ENCODE measurements around the gene HSPBP1.

Gene HSPBP1, protein sequence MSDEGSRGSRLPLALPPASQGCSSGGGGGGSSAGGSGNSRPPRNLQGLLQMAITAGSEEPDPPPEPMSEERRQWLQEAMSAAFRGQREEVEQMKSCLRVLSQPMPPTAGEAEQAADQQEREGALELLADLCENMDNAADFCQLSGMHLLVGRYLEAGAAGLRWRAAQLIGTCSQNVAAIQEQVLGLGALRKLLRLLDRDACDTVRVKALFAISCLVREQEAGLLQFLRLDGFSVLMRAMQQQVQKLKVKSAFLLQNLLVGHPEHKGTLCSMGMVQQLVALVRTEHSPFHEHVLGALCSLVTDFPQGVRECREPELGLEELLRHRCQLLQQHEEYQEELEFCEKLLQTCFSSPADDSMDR

DNA sequence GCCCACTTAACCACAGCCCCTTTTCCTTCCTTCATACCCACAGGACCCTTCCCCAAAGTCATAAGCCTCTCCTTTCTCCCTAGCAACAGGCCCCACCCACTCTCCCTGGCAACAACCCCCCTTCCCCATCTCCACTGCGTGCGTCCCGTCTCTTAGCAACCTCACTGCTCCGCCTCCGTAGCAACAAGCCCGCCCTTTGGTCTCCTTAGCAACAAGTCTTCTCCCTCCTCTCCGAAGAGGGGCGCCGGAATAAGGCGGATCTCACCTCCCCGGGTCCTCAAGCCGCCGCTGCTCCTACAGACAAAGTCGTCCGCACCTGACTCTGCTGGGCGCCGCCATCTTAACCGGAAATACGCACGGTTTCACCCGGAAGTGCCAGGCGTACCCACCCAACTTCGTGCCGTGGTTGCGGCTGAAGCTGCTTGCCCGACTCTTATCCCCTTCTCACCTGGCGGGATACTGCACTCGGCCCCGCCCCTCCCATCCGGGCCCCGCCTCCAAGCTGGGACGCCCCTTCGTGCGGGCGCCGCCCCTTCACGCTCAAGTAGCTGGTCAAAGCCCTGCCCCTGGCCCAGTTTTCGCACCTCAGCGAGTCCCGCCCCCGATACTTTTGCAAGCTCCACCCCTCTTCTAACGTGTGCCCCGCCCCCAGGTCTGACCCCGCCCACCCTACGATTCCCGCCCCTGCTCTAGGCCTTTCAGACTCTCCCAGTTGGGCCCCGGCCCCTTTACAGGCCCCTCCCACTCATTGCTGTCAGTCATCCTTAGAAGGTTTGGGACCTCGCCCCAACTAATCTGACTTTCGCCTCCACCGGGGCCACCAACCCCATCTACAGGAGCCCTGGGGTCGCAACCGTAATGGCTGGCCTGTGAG, at the start of gene HSPBP1:
Gene HSPBP1, minus strand, starts transcription at position 341 of the 874 bp plus-strand sequence. CDS start 502 bp downstream, outside the sequence.
- DNase-seq (ENCODE audit: low spot score): peak; percentile 97

DNA sequence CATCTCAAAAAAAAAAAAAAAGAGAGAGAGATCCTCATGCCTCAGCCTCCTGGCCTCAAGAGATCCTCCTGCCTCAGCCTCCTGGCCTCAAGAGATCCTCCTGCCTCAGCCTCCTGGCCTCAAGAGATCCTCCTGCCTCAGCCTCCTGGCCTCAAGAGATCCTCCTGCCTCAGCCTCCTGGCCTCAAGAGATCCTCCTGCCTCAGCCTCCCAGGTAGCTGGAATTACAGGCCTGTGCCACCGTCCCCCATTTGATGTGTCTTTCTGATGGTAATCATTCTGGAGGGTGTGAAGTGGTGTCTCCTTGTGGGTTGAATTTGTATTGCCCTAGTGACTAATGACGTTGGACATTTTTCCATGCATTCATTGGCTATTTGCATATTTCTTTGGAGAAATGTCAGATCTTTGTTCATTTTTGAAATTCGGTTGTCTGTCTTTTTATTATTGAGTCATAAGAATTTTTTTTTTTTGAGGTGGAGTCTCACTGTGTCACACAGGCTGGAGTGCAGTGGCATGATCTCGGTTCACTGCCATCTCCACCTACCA, 48.9 kb upstream of the HSPBP1 start:
- DNase-seq (ENCODE audit: low spot score): peak; percentile 60

DNA sequence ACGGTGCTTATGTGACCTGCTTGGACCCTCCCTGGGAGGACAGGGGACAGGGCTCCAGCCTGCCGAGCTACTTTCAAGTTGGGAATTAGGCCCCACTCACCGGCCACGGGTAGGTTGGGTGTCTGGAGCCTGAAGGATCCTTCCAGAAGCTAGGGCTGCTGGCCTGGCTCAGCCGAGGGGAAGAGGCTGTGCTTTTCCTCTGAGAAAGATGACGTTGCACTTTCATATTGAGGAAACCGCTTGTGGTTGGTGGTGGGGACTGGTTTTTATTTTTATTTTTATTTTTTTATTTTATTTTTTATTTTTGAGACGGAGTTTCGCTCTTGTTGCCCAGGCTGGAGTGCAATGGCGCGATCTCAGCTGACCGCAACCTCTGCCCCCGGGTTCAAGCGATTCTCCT, 45.3 kb upstream of the HSPBP1 start, which contains the start of gene TMEM150B:
Gene TMEM150B, minus strand, starts transcription at position 170 of the 400 bp plus-strand sequence. CDS start 4,305 bp downstream, outside the sequence.
- no peak for DNase-seq (ENCODE audit: low spot score)

DNA sequence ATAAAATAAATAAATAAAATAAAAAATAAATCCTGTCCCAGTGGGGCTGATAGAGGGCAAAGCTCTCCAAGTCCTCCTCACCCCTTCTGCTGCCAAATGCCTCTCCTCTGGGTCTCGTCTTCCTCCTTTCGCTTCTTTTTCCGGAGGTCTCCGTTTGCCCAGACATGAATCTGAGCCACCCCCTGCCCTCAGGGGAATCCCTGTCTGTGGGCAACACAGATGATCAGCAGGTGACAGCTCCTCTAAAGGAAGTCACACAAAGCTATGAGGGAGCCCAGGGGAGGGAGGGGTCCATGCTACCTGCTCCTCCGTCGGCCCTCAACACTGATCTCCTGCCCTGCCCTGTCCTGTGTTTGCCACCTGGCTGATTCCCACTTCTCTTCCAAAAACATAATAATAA, 44.8 kb upstream of the HSPBP1 start:
- no peak for DNase-seq (ENCODE audit: low spot score)

DNA sequence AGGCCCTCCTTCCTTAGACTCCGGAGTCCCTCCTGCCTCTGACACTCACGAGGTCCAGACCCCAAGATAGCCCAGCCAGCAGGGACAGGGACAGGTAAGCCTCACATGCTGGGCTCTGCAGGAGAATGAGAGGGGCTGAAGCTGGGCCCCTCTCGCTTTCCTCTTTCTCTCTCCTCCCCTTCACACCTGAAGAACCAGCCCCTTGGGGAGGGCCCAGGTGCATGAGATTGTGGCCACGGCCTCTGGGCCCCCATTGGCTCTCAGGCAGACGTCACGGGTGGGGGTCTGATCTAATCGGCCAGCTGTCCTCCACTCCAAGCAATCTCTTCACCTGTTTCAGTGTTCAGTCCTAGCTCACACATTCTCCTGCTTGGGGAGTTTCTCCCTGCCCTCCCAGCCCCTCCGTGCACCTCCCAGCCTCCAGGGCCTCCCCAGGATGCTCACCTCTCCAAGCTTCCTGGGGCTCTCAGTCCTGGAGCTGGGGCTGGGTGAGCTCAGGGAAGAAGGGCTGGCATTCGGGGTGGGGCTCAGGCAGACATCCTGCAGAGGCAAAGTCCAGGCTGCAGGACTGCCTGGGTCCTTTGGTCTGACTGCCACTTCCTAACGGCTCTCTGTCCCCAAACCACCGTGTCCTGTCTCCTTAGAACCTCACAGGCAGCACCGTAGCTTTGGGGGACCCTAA, 42.4 kb upstream of the HSPBP1 start:
- no peak for DNase-seq (ENCODE audit: low spot score)

DNA sequence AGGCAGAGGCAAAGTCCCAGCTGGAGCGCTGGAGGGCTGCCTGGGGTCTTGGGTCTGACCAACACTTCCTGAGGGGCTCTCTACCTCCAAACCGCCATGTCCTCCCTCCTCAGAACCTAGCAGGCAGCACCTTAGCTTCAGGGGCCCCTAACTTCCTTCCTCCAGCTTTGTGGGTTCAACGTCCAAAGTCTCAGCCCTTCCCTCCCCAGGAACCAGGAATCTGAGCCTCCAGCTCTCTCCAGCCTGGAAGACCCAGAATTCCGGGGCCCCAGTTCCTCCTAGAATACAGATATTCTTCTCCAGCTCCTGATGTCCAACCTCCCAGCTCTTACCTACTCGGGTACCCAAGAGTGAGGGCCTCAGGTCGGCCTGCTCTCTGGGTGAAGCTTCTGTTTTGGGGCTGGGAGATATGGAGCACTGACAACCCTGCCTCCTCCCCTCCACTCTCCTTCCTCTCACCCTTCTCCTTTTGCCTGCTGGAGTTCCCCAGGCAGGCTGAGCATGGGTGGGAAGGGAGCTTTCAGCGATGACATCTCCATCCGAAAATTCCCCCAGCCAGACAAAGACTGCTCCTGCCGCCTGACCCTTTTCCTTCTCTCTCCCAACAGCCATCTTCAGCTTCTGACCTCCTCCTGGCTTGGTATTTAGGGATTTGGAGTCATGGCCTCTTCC, 41.7 kb upstream of the HSPBP1 start:
- DNase-seq (ENCODE audit: low spot score): no peak

DNA sequence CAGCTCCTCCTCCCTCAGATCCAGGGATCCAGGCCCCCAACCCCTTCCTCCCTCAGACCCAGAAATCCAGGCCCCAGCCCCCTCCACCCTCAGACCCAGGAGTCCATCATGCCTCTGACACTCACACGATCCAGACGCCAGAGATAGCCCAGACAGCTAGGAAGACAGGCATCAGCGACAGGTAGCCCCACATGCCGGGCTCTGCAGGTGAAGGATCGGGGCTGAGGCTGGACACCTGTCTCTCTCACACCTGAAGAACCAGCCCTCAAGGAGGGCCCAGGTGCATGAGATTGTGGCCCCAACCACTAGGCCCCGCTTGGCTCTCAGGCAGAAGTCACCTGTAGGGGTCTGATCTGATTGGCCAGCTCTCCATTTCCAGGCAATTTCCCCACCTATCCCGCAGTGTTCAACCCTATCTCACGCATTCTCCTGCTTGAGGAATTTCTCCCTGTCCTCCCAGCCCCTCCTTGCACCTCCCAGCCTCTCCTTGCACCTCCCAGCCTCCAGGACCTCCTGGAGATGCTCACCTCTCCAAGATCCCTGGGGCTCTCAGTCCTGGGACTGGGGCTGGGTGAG, 41.0 kb upstream of the HSPBP1 start:
- DNase-seq (ENCODE audit: low spot score): no peak

DNA sequence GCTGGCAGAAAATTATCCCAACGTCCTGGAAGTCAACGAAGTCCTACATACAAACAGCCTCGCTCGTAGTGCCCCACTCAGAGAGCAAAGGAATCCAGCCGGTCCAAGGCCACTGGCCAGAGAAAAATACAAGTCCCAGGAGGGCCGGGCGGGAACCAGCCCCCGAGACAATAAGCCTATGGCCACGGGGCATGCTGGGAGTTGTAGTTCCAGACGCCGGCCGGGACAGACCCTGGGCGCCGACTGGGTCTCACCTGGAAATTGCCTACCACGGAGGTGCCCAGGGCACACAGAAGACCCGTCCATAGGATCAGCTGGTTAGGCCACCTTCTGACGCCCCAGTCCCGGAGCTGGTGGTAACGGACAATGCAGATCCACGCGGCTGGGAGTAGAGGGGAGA, 39.9 kb upstream of the HSPBP1 start:
- peak; percentile 56 for DNase-seq (ENCODE audit: low spot score)

DNA sequence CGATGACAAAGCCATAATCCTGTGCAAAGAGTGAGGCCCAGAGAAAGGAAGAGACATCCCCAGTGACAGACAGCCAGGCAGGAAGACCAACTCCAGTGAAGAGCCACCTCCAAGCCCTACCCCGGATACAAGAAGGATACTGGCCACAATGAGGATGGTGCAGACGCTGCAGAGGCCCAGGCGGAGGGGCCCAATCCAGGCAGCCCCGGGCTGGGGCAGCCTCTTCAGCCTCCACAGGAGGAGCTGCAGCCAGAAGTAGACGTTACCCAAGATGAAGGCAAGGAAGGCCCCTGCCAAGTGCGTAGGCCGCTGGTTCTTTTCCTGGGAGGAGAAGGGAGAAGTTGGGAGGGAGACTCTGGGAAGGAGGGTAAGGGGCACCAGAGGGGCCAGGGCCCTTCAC, 36.7 kb upstream of the HSPBP1 start:
- DNase-seq (ENCODE audit: low spot score): no peak

DNA sequence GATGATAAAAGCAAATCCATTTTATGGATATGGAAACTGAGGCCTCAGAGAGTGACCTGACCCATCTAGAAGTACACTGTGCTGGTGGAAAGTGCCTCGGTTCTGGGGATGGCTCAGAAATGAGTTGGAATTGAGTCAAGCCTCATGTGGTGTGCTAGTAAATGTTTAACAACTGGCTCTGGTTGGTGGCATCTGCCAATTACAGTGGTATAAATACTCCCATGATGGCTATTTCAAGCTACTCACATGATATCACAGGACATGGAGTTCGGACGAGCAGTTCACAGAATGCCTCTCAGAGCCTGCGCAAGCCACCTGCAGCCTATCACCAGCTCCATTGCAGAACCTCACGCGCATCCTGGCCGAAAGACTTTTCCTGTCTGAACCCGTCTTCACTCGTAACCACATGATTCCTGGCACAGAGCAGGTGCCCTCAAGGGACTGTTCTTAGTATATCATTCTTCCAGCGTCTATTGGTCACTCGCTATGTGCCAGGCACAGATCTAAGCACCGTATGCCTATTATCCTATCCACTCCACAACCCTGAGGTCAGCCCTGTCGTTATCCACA, 36.1 kb upstream of the HSPBP1 start:
- no peak for DNase-seq (ENCODE audit: low spot score)

DNA sequence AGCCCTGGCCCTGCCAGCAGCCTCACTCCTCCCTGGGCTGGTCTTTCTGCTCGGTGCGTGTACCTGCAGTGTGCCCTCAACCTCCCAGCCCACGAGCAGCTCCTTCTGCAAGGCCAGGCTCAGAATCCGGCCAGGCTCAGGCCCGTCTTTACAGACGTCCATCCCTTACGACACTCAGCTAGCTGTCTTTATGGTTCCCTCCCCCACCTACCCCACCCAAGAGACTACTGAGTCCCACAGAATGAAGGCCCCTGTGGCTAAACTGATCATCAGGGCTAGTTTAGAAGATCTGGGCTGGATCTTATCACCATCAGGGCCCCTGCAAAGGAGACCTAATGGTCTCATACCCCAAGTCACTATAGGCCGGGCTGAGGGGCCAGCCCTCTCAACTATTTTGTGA, 34.5 kb upstream of the HSPBP1 start:
- DNase-seq (ENCODE audit: low spot score): no peak

DNA sequence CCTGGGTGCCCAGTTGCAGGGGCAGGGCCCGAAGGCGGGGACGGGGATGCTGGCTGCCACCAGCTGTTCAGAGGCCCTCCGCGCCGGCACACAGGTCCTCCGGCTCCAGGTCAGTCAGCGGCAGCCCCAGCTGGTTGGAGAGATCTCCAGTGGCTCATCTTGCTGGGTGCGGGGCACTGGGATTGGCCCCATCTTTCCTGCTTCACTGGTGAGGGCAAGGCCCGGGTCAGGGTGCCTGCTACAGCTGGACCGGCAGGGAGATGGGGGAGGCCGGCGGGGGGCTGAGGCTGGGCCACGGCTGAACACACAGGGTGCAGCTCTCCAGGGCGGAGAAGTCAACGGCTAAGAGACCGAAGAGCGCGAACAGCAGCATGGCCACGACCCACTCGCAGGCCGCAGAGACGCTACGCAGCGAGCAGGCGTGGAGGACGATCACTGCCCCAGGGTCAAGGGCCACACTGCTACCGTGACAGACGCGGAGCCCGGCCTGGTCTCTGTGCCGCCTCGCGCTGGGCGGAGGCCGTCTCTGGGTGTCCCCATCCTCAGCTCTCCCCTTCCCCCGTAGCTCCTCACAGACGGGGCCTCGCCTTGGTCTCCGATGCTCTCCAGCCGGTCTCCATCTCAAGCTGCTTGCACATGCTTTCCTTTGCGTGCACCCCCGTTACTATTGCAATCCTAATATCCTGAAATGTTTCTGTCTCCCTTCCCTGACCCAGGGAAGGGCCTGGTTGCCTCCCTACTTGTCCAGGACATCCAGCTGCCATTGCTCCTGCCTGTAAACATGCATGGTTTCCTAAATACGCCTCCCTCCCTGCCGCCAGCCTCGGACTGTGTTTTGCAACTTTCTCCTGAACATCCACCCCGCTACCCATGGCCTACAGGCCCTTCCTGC, 33.0 kb upstream of the HSPBP1 start:
- DNase-seq (ENCODE audit: low spot score): no peak

DNA sequence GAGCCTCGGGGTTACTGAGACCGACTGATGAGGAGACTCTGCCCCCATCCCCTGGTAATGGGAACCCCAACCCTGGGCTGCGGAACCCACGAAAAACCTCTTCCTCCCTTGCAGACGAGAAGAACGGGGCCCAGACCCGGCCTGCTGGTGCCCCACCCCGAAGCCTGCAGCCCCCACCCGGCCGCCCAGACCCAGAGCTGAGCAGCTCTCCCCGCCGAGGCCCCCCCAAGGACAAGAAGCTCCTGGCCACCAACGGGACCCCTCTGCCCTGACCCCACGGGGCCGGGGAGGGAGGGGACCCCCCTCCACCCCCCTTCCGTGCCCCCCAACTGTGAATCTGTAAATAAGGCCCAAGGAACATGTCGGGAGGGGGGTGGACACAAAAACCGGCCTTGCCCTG, 31.9 kb upstream of the HSPBP1 start:
- no peak for DNase-seq (ENCODE audit: low spot score)

DNA sequence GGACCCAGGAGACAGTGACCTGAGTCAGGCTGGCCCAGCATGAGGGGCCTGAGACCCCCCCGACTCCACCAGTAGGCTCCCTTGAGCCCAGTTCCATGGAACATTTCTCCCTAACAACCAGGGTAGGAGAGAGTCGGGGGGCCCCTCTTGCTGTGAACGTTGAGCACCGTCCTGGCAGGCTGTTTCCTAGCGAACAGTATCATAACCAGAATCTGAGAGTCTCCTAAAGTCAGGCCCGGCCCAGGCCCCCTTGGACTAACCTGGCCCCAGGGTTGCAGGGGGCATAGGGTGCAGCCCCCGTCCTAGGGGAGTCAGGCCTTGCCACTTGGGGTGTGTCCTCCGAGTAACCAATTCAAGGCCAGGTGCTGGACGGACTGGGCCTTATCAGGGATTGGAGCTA, 31.5 kb upstream of the HSPBP1 start:
- DNase-seq (ENCODE audit: low spot score): no peak

DNA sequence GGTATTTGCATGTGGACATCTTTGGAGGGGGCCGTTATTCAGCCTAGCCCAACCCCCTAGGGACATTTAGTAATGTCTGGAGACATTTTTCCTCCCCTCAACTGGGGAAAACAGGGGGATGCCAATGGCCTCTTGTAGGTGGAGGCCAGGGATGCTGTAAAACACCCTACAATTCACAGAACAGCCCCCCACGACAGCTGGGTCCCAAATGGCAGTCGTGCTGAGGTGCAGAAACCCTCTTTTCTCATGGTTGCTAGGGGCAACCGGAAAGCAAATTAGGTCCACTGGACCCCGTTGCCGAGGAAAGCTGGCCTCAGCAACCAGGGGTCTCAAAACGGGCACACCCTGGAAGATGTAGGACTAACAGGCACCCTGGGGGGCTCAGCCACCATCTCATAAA, 30.6 kb upstream of the HSPBP1 start:
- no peak for DNase-seq (ENCODE audit: low spot score)

DNA sequence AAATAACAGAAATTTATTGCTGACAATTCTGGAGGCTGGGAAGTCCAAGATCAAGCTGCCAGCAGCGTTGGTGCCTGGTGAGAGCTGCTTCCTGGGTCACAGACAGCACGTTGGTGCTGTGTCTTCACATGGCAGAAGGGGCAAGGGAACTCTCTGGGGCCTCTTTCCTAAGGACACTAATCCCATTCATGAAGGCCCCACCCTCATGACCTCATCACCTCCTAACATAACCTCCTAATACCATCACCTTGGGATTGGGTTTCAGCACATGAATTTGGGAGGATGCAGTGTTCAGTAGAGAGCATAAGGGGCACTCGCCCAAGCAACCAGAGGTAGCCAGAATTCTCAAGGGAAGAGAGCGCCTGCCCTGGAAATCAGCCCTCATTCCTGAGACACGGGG, 29.5 kb upstream of the HSPBP1 start:
- no peak for DNase-seq (ENCODE audit: low spot score)

DNA sequence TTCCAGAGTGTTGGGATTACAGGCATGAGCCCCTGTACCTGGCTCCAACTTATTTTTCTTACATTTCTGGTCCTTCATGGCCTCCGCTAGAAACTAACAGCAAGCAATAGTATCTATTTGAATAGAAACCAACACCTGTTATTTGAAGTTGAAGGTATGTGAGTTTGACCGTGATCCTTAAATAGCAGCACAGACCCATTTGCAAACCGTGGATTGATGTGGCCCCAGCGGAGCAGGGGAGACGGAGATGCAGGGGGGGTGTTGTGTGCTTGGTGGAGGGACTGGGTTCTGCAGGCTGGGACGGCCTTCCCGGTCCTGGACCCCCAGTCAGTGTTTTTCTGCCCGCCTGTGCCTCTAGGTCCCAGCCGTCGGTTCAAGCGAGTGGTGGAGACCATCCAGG, 28.4 kb upstream of the HSPBP1 start:
- no peak for DNase-seq (ENCODE audit: low spot score)

DNA sequence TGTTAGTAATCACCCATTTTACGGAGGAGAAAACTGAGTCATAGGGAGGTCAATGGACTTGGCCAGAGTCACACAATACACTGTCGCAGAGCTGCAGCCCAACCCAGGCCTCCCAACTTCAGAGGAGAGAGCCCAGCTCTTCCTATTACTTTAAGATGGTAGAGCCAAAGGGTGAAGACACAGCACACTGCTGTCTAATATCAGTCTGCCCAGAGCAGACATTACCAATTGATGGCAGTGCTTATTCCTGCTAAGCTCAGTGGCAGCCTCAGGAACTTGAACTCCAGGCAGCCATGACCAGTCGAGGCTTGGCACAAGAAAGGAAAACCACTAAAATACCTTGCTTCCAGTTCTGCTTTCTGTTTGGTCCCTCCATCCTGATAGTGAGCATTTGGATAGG, 26.8 kb upstream of the HSPBP1 start:
- no peak for DNase-seq (ENCODE audit: low spot score)

DNA sequence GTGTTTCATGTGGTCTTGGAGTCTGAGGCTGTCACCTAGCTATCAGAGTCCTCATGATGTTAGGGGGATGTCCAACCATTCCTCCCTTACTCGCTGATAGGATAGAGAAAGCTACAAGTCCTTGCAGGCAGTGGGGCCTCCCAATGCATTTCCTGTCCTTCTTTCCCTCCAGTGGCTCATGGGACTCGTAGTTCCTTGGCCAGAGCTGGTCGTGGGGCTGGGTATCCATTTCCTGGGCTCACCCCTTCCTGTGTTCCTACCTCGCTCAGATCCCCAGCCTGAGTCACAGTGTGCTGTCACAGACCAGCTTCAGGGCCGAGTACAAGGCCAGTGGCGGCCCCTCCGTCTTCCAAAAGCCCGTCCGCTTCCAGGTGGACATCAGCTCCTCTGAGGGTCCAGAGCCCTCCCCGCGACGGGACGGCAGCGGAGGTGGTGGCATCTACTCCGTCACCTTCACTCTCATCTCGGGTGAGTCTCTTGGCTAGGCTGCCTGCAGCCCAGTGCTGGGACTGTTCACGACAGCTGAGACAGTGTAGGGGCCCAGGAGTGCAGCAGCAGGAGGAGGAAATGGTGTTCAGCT, 26.2 kb upstream of the HSPBP1 start:
- no peak for DNase-seq (ENCODE audit: low spot score)

DNA sequence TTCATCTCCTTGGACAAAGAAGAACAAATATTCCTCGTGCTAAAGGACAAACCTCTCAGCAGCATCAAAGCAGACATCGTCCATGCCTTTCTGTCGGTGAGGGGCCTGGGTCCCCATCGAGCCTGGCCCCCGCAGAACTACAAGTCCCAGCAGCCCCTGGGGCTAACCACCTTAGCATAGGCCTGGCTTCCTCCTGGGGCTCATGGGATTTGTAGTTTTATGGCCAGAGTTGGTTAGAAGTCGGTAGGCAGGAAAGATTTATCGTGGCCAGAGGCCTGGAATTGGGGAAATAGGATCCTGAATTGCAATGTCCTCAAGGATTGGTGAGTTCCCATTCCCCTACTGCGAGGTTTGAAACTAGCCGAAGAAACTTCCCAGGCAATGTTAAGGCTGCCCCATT, 25.6 kb upstream of the HSPBP1 start:
- peak; percentile 75 for DNase-seq (ENCODE audit: low spot score)
